T47D (cell line): ENCODE measurements around the gene ACO2.
A peak's percentile ranks its signal among the peaks of the same experiment; 100 is the strongest.

Experiments used
- DNase-seq, 2 experiments: peaks; one replicate each; pipeline versions ENCODE4 v3.0.0 to v3.0.0-alpha.2; 2011 to 2012; ENCODE audit warnings: low read depth in 1 of 2, low spot score in 1 of 2
- JUND ChIP-seq: IDR thresholded peaks from 2 replicates; pipeline ENCODE4 v1.6.1; 2012; ENCODE audit warnings: low read depth
- in situ Hi-C: cut with HindIII; loops from 2 replicates; pipeline ENCODE4 v1.10.0; 2016; ENCODE audit warnings: low sequenced_read_pairs, low pct_unique_long_range_greater_than_20kb

Gene ACO2

GRCh38 chr22:41469218-41469851 lies 418 bp downstream of the ACO2 start:
- TF ChIP-seq JUND, result no peak
- in situ Hi-C loops, result no loop called here
- DNase-seq, result no peak

GRCh38 chr22:41470886-41471285 lies 2.0 kb downstream of the ACO2 start:
- in situ Hi-C loops, result no loop called here
- no peak for DNase-seq
- TF ChIP-seq JUND, result no peak

GRCh38 chr22:41471568-41471967 lies 2.7 kb downstream of the ACO2 start:
- no peak for TF ChIP-seq JUND
- DNase-seq, result no peak
- in situ Hi-C loops, result no loop called here

GRCh38 chr22:41474872-41475451 lies 6.0 kb downstream of the ACO2 start:
- in situ Hi-C loops, result no loop called here
- DNase-seq, result no peak
- TF ChIP-seq JUND, result no peak

GRCh38 chr22:41478473-41478872 lies 9.6 kb downstream of the ACO2 start:
- no peak for DNase-seq
- no peak for TF ChIP-seq JUND
- in situ Hi-C loops, result no loop called here

- no peak for DNase-seq
- TF ChIP-seq JUND, result no peak
- in situ Hi-C loops, result no loop called here
These were observed 10.1 kb downstream of the ACO2 start for GRCh38 chr22:41478891-41479521.

- DNase-seq, result no peak
- in situ Hi-C loops, result no loop called here
These were observed 10.9 kb downstream of the ACO2 start for GRCh38 chr22:41479671-41480396.

GRCh38 chr22:41480397-41480735 lies 11.4 kb downstream of the ACO2 start:
- no peak for DNase-seq
- in situ Hi-C loops, result no loop called here
- TF ChIP-seq JUND, result no peak

More at GRCh38 chr22:41479671-41480396, 10.9 kb downstream of the ACO2 start:
- TF ChIP-seq JUND, result no peak

- in situ Hi-C loops, result no loop called here
- no peak for TF ChIP-seq JUND
- peak in 1 of 2 experiments; percentile 33 for DNase-seq
These were observed 12.4 kb downstream of the ACO2 start for GRCh38 chr22:41481131-41481830.

GRCh38 chr22:41481925-41482318 lies 13.0 kb downstream of the ACO2 start:
- TF ChIP-seq JUND, result no peak
- DNase-seq, result no peak
- in situ Hi-C loops, result no loop called here

GRCh38 chr22:41482319-41482935 lies 13.5 kb downstream of the ACO2 start:
- TF ChIP-seq JUND, result no peak
- in situ Hi-C loops, result no loop called here
- no peak for DNase-seq

- in situ Hi-C loops, result no loop called here
- no peak for TF ChIP-seq JUND
- DNase-seq, result no peak
These were observed 16.1 kb downstream of the ACO2 start for GRCh38 chr22:41485033-41485432.
